Lower leg skin (tissue), 3 donors: ENCODE measurements around the gene DNAI1.

Experiments
- POLR2A ChIP-seq, 2 donors: fragments of 450-650 bp; IDR thresholded peaks; one replicate each; pipeline ENCODE4 v1.6.1; 2016 to 2017; ENCODE audit warnings: antibody characterized with exemption in 2 of 2, mild to moderate bottlenecking in 1 of 2, moderate library complexity in 1 of 2
- TF ChIP-seq, protein P1 (sequence below), 3 donors: fragments of 450-650 bp; IDR thresholded peaks; one replicate each; pipeline ENCODE4 v1.5.1; 2016; ENCODE audit warnings: antibody characterized with exemption in 3 of 3, mild to moderate bottlenecking in 3 of 3, moderate library complexity in 2 of 3

DNA sequence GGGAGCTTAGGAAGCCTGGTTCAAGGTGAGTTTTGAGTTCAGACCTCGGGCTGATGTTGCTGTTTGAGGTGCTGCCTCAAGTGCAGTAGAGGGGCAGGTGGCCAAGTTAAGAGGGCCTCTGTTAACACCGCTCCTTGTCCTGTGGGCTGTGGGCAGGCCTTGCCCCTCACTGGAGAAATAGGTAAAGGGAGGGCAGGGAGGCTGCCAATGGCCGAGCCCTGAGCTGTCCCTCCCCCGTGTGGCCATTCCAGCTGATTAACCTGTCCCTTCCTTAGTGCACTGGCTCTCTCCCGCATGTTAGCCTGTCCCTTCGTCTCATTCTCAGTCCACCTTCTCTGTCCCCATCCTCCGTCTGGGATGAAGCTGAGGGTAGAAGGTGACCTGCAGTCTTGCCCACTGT, 109.5 kb downstream of the DNAI1 start:
- TF ChIP-seq, protein P1, sequence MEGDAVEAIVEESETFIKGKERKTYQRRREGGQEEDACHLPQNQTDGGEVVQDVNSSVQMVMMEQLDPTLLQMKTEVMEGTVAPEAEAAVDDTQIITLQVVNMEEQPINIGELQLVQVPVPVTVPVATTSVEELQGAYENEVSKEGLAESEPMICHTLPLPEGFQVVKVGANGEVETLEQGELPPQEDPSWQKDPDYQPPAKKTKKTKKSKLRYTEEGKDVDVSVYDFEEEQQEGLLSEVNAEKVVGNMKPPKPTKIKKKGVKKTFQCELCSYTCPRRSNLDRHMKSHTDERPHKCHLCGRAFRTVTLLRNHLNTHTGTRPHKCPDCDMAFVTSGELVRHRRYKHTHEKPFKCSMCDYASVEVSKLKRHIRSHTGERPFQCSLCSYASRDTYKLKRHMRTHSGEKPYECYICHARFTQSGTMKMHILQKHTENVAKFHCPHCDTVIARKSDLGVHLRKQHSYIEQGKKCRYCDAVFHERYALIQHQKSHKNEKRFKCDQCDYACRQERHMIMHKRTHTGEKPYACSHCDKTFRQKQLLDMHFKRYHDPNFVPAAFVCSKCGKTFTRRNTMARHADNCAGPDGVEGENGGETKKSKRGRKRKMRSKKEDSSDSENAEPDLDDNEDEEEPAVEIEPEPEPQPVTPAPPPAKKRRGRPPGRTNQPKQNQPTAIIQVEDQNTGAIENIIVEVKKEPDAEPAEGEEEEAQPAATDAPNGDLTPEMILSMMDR (IDR thresholded peaks at IDR 0.05), result no peak
- TF ChIP-seq POLR2A (IDR thresholded peaks at IDR 0.05), result no peak
